ENCODE results near the gene S100B. TPM values are rescaled to one million over a fixed set of nuclear protein-coding genes. Genes with fewer than 3 reads are reported as not detected.
"Not testable (repeated sequence)": the region's sequence is repeated elsewhere in the genome, so short reads cannot be mapped to it uniquely, and the experiment has no call there.

The S100B gene
- total RNA-seq (2014; rRNA removed; shearing (Covaris generic)), result not detected in 2 replicates
- polyA plus RNA-seq (2015; cell fraction: cytosol; rRNA removed), result not detected in 2 replicates
- not detected in 2 replicates for polyA plus RNA-seq (2015; cell fraction: nucleus; rRNA removed)

DNA sequence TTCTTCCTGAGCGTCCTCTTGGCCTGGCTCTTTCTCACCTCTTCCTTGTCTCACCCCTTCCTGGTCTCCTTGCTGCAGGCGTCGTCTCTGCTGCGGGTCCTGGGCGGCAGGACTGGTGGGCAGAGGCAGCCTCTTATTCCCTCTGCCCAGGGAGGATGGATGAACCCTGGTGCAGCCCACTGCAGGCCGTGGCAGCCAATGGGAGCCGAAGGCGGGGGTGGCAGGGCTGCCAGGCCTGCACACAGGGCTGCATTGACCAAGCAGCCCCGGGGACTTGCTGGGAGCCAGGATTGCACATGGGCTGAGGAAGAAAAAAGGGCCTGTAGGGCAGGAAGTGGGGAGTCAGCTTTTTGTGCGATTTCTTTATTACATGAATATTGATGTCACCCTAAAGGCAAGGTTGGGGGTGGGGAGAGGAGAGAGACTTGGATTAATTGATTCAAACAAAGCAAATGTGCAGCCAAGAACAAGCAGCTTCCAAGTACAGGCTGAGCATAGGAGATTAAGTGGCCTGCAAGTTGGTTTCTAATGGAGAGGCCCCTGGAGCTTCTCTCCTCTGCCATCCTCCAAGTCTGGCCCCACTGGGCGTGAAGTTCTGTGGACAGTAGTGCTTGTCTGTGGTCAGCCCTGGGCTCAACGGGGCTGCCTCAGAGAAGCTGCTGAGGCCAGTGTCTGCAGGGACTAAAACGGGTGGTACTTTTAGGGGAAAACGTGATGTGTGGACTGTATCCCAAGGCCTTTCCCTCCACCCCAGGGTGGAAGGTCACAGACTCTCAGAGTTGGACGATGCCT is at the start of gene S100B:
Gene S100B (minus strand): TSS at position 108 of the 792 bp plus-strand sequence. CDS start 2,667 bp downstream, outside the sequence.
- no peak for DNase-seq (ENCODE audit: low read depth)

DNA sequence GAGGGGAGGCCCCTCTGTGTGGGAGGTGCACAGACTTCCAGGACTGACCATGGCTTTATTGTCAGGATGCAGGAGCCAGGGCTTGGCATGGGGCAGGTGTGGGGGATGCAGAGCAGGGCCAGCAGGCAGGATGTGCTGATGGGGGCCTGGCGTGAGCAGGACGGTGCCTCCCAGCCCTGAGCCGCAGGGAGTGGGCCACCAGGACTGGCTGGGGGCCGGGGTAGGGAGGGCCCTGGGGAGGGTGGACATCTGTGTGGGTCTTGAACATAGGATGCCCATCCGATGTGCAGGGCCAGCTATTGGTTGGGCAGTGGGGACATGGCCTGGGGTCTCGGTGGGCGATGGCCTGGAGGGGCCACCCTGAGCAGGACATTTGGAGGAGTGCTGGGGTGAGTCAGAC is 46.2 kb upstream of the S100B start:
- DNase-seq (ENCODE audit: low read depth), result no peak

DNA sequence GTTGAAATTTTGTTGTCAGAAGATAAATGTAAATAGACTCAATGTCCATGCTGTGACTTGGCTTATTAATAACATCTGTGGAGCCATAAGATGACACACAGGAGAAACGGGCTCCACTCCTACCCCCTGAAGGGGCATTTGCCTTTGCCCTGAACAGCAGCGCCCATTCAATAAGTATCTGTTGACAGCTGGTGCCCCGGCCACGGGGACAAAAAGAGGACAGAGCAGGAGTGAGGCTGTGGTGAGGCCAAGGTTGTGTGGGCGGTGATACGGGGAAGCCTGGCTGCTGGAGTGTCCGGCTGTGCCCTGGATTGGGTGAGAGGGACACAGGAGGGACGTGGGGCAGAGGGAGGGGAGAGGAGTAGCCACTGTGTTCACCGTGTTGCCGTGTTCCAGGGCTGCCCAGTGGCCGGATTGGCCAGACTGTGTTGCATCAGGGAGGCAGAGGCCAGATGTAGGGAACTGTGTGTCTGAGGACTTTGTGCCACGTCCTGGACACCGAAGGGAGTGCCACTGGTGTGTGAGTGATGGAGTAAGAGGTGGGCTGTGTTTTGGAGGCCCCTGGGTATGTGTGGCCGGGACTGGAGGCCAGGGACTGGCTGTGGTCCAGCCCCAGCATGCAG is 45.7 kb upstream of the S100B start:
- no peak for DNase-seq (ENCODE audit: low read depth)

DNA sequence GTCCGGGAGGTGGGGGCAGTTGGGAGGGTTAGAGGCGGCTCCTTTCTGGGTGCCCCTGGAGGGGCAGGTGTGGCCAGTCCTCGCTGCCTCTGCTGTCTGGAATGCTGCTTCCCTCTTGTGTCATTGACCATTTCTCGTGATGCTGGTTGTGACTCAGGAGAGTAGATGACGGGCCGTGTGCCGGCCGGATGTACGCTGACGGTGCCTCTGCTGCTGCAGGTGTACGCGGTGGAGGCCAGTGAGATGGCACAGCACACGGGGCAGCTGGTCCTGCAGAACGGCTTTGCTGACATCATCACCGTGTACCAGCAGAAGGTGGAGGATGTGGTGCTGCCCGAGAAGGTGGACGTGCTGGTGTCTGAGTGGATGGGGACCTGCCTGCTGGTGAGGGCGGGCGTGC is 44.5 kb upstream of the S100B start:
- no peak for DNase-seq (ENCODE audit: low read depth)

DNA sequence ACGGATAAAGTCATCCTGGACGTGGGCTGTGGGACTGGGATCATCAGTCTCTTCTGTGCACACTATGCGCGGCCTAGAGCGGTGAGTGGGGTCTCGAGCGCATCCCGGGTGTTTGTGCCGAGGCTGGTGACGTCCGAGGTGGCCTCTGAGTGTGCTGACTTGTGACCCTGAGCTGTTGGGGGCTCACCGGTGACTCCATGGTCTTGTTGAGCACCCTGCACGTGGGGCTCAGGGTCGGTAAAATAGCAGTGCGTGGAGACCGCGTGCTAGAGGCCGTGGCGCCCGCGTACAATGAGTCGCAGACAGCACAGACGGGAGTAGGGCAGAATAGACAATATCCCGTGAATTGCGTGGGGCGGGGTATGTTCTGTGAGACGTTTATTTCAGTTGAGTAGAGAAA is 43.7 kb upstream of the S100B start:
- DNase-seq (ENCODE audit: low read depth), result no peak

DNA sequence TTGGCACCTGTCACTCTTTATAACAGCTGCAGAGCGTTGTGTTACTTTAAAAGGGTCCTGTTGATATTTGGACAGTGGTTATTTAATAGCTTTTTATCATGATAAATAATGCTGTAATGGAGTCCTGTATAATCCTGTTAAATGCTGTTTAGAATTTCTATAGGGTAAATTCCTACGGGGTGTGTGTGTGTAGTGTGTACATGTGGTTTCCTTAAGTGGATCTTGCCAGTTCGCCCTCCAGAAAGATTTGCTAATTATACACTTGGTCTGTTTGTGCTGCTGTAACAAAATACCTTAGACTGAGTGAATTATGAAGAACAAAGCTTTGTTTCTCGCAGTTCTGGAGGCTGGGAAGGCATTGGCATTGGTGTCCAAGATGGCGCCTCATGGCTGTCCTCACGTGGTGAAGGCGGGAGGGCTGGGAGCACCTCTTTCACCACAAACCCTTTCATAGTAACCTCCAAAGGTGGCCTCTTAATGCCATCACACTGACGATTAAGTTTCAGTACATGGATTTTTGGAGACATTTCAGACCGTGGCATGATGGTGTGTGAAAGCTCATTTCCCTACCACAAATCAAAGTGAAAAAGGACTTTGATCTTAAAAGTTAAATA is 41.8 kb upstream of the S100B start:
- no peak for DNase-seq (ENCODE audit: low read depth)

DNA sequence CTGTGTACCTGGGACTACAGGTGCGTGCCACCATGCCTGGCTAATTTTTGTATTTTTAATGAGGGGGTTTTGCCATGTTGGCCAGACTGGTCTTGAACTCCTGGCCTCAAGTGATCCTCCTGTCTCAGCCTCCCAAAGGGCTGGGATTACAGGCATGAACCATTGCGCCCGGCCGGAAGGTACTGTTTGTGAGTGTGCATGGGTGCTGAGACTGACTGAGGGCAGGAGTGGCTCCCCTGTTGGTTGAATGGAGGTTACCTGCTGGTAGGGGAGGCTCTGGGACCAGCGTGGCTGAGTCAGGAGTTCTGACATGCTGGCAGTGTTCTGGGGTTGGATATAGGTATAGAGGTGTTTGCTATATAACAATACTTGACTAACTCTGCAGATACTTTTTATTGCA is 41.0 kb upstream of the S100B start:
- no peak for DNase-seq (ENCODE audit: low read depth)

DNA sequence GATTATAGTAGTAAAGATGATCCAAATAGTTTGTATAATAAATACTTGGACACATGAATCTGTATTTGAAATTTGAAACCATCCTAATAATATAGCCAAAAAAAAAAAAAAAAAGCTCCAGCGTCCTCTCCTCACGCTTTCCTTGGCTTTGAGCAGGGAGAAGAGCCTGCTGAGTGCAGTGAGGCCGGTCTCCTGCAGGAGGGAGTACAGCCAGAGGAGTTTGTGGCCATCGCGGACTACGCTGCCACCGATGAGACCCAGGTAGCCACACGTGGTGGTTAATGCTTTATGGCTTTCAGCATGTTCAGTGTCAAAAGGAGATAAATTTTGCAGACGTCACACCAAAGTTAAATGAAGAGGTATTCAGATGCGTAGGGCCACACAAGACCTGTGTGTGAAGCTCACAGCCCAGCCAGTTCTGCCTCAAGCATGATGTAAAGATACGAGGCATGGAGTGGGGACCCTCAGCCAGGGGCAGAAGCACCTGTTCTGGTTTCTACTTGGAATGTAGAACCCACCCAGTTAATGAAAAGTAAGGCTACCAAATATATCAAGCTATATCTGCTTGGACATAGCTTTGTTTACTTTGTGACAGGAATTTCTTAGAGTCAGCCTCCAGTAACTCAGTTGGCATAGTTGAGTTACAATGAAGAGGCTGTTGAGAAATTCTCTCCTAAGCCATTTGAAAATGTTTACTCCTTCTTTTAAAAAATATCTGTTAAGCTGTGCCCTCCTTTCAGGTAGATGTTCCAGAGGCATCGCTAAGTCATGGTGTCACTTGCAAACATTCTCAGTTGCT is 38.7 kb upstream of the S100B start:
- DNase-seq (ENCODE audit: low read depth), result no peak

DNA sequence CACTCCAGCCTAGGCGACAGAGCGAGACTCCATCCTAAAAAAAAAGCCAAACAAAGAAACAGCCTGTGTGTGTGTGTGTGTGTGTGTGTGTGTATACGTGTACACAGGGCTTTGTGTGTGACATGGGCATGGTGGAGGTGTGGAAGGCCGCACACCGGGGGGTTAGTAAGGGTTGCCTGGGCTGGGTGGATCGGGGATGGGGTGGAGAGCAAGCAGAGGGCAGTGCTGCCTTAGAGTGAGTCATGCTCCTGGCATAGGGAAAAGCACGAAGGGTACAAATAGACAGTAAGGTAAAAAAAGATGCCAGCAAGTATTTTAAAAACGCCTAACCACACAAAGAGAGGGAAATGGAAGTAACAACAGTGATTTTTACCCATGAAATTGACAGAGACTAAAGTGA is 36.8 kb upstream of the S100B start:
- no peak for DNase-seq (ENCODE audit: low read depth)

DNA sequence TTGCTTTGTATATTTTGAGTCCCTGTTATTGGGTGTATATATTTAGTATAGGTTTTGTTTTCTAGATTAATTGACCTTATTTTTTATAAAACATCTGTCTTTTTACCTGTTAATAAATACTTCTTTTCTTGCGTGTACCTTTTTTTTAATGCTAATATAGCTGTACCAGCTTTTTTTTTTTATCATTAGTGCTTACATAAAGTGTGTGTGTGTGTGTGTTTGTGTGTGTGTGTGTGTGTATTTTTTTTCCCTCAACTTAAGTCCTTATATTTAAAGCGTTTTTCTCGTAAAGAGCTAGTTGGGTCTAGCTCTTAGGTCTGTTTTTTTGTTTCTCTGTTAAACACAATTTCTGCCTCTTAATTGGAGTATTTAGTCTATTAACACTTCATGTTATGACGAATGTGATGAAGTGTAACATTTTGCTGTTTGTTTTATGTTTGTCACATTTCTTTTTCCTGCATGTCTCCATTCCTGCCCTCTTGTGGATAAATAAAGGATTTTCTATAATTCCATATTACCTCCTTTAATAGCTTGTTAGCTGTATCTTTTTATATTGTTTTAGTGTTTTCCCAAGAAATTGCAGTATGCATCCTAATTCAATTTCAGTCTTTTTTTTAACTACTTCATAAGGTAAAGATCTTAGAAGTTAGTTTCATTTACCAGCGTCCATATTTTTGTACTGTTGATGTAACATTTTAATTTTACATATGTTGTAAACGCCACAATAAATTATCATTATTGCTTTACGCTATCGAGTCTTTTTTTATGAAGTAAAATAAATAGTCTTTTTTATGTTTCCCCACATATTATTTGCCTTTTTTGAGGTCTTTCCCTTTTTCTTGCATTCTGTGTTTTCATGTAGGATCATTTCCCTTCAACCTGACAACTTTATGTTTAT is 34.9 kb upstream of the S100B start:
- DNase-seq (ENCODE audit: low read depth), result peak; percentile 17

DNA sequence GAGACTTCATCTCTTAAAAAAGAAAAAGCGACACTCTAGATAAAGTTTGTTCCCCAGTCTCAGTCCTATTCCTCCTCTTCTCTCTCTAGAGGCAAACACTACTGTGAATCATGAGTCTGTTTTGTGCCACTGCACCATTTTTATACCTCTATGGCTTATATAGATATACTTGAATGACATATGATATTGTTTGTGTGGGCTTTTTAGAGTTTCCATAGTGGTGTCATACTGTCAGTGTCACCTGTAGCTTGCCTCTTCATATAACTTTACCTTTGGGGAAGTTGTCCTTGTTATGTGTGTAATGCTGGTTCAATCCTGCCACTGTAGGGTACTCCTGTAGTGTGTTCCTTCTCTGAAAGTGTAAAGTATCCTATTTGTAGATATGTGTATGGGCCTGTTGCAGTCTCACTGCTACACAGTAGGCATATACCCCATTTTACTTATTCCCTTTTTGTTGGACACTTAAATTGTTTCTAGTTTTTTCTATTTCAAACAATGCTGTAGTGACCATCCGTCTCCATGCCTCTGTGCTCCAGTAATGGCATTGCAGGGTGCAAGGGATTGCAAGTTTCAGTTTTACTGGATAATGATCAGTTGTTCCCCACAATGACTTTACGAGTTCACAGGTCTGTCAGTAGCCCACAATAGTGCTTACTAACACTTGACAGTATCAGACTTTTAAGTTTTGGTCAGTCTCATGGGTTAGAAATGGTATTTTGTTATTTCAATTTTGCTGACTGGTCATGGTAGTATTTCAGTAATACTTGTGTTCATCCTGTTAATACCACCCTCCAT is 33.3 kb upstream of the S100B start:
- no peak for DNase-seq (ENCODE audit: low read depth)

DNA sequence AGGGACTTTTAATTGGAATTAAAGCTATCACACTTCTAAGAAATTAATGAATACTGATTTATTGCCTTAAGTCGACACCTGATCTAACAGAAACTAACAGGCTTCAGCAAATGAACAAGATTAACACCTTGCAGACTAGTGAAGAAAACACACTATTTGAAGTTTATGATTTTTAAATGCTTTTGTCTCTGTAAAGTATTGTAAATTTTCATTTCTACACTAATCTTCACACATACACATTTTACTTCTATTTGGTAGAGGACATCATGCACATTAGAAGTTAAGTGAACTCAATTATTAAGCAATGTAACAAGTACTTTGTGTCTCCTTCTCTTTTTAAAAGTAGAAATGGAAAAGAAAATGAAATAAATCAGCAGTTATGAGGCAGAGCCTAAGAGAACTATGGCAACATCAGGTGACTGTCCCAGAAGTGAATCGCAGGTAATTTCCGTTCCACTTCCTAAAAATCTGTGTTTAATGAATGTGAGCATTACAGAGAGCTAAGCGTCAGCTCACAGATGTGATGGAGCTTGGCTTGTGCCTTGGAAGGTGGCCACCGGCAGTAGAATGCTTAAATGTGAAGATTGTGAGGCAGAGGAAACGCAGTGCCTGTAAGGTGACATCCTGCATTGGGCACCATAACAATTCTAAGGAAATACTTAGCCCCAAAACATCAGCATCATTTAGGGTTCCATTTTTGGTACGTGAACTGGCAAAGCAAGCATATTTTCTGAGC is 31.8 kb upstream of the S100B start:
- no peak for DNase-seq (ENCODE audit: low read depth)

DNA sequence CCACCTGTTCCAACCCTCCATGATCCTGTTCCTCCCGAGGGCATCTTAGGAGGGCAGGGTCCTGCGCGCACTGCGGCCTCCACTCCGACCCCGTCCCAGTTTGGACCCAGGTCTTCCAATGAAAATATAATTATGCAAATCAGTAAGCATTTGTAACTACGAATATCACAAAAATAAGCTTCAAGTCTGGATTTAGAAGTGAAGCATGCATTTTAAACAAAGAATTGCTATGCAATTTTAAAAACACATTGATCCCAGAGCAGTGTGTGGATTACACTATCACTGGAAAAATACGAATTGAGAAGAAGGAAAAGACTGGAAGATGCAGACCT is 31.3 kb upstream of the S100B start:
- DNase-seq (ENCODE audit: low read depth), result no peak

DNA sequence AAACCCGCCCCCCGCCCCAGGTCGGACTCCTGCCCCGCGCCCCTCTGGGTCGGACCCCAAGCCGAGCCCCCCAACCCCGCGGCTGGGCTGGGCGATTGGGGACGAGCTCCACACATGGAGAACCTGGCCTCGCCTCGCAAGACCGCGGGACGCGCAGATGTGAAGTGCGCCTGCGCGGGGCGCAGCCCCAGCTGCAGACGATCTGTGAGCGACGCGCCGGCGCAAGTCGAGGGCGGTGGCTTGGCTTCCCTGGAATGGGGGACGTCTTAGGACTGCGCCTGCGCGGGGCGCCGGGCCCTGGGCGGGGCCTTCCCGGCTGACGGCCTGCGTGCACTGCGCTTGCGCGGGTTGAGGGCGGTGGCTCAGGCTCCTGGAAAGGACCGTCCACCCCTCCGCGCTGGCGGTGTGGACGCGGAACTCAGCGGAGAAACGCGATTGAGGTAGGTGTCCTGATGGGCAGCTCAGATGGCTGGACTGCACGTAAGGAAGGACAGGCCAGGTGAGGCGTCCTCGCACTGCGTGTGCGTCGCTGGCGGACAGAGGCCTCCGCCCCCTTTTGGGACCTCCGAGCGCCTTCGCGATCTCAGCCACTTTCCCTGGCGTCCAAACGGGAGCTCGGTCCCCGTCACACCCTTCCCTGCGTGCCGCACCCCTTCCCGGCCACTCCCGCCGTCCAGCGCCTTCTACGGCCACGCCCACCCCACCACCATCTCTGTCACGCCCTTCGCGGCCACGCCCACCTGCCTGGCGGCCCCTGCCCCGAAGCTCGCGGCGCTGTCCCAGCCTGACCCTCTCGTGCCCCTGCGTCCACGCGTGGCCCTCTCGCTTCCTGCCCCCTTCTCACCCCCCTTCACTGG is 30.7 kb upstream of the S100B start, which contains the start of gene PRMT2:
Gene PRMT2 (plus strand): TSS at position 351 of the 857 bp plus-strand sequence. CDS start 1,278 bp downstream, outside the sequence.
- peak; percentile 94 for DNase-seq (ENCODE audit: low read depth)

DNA sequence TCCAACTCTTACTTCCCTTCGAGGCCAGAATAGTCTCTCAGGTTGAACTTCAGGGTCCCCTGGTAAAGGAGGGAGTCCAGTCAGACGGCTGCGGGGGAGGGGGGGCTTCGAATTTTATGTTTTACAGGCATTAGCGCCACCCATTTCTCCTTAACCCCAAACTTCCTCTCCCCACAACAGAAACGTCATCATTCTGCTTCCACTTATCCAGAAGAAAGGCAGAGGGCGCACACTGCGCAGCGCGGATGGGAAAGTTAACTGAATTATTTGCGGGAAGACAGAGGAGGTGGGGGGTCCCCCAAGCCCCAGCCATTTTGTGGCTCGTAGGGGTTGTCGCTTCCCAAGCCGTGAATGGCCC is 30.1 kb upstream of the S100B start:
- peak; percentile 81 for DNase-seq (ENCODE audit: low read depth)

DNA sequence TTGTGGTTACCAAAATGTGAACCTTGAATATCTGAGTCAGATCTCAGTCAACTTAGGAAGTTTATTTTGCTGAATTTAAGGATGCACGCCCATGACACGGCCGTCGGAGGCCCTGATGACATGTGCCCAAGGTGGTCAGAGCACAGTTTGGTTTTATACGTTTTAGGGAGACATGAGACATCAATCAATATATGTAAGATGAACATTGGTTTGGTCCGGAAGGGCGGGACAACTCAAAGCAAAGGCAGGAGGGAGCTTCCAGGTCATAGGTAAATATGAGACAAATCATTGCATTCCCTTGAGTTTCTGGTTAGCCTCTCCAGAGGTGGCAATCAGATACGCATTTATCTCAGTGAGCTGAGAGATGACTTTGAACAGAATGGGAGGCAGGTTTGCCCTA is 29.5 kb upstream of the S100B start:
- no peak for DNase-seq (ENCODE audit: low read depth)

DNA sequence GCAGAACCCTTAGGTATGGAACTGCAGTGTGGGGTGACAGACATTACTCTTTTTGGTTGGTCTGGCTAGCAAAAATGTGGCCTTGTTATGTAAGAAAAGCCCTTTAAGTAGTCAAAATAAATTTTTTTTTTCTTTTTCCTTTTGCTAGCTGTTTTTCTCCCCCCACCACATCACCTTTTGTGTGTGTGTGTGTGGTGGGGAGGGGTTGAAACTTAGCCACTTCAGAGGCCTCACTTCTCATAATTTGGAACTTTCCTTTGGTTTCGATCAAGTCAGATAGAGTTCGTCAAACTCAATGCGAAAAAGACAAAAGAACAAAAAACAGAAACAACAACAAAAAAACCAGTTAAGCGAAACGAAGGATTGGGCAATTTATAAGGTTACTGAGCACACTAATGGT is 28.7 kb upstream of the S100B start:
- DNase-seq (ENCODE audit: low read depth), result no peak

DNA sequence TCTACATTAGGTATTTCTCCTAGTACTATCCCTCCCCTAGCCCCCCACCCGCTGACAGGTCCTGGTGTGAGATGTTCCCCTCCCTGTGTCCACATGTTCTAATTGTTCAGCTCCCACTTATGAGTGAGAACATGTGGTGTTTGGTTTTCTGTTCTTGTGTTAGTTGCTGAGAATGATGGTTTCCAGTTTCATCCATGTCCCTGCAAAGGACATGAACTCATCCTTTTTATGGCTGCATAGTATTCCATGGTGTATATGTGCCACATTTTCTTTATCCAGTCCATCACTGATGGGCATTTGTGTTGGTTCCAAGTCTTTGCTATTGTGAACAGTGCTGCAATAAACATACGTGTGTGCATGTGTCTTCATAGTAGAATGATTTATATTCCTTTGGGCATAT is 26.0 kb upstream of the S100B start:
- not testable (repeated sequence) for DNase-seq (ENCODE audit: low read depth)
